HepG2 (cell line): ENCODE data around the gene GNAI2. TPM values are rescaled to one million over a fixed set of nuclear protein-coding genes. Genes with fewer than 3 reads are reported as not detected.

Experiments used
- CBFB ChIP-seq: sonication (generic); formaldehyde crosslinking; IDR thresholded peaks from 2 replicates; pipeline ENCODE4 v1.4.0; 2020; ENCODE audit warnings: missing genetic modification reagents
- GTF3A ChIP-seq: sonication (generic); formaldehyde crosslinking; conservative IDR thresholded peaks from 2 replicates; pipeline ENCODE4 v1.4.0; 2020; ENCODE audit warnings: mild to moderate bottlenecking, missing genetic modification reagents
- ISL2 ChIP-seq: sonication (generic); formaldehyde crosslinking; IDR thresholded peaks from 2 replicates; pipeline ENCODE4 v1.5.0; 2020; ENCODE audit warnings: missing genetic modification reagents
- KDM5B ChIP-seq: sonication (generic); formaldehyde crosslinking; IDR thresholded peaks from 2 replicates; pipeline ENCODE4 v1.4.0; 2020; ENCODE audit warnings: missing genetic modification reagents, mild to moderate bottlenecking, borderline replicate concordance
- KLF9 ChIP-seq: IDR thresholded peaks from 2 replicates; pipeline ENCODE4 v1.6.1; 2016; ENCODE audit warnings: low read depth
- LCORL ChIP-seq, 2 experiments: fragments of 450-650 bp in 1 of 2; sonication (generic) in 1 of 2; formaldehyde crosslinking in 1 of 2; IDR thresholded peaks; 2 replicates each; pipeline versions ENCODE4 v1.5.0 to v1.6.1; 2017 to 2020; ENCODE audit warnings: antibody characterized with exemption in 1 of 2, missing genetic modification reagents in 1 of 2
- ONECUT2 ChIP-seq: sonication (generic); formaldehyde crosslinking; IDR thresholded peaks from 2 replicates; pipeline ENCODE4 v1.4.0; 2020; ENCODE audit warnings: missing genetic modification reagents
- PAF1 ChIP-seq: IDR thresholded peaks from 2 replicates; pipeline ENCODE4 v1.6.1; 2016; ENCODE audit warnings: missing genetic modification reagents, missing compliant biosample characterization
- RCOR2 ChIP-seq: IDR thresholded peaks from 2 replicates; pipeline ENCODE4 v1.6.1; 2016; ENCODE audit warnings: missing biosample characterization, missing genetic modification reagents
- RXRA ChIP-seq: sonication (generic); formaldehyde crosslinking; IDR thresholded peaks from 2 replicates; pipeline ENCODE4 v1.5.1; 2020; ENCODE audit warnings: missing genetic modification reagents
- SALL1 ChIP-seq: sonication (generic); formaldehyde crosslinking; IDR thresholded peaks from 2 replicates; pipeline ENCODE4 v1.8.0; 2022; ENCODE audit warnings: mild to moderate bottlenecking, missing genetic modification reagents
- SMARCC2 ChIP-seq: fragments of 450-650 bp; IDR thresholded peaks from 2 replicates; pipeline ENCODE4 v1.6.1; 2017; ENCODE audit warnings: antibody characterized with exemption, mild to moderate bottlenecking
- SMARCE1 ChIP-seq: fragments of 450-650 bp; IDR thresholded peaks from 2 replicates; pipeline ENCODE4 v1.6.1; 2017; ENCODE audit warnings: borderline replicate concordance
- SRSF1 ChIP-seq: fragments of 200-400 bp; formaldehyde crosslinking; optimal IDR thresholded peaks from 2 replicates; pipeline ENCODE3; 2017; ENCODE audit warnings: mild to moderate bottlenecking, low read depth, low read length, moderate library complexity
- TMF1 ChIP-seq: sonication (generic); formaldehyde crosslinking; IDR thresholded peaks from 2 replicates; pipeline ENCODE4 v1.8.1; 2022; ENCODE audit warnings: low read depth, missing genetic modification reagents
- ZBTB26 ChIP-seq: IDR thresholded peaks from 2 replicates; pipeline ENCODE4 v1.6.1; 2016; ENCODE audit warnings: missing compliant biosample characterization, missing genetic modification reagents, borderline replicate concordance
- ZBTB7B ChIP-seq: sonication (generic); formaldehyde crosslinking; IDR thresholded peaks from 2 replicates; pipeline ENCODE4 v1.4.0; 2020; ENCODE audit warnings: missing genetic modification reagents
- ZNF12 ChIP-seq: sonication (generic); formaldehyde crosslinking; IDR thresholded peaks from 2 replicates; pipeline ENCODE4 v1.5.0; 2020; ENCODE audit warnings: missing genetic modification reagents
- ZNF326 ChIP-seq: sonication (generic); formaldehyde crosslinking; IDR thresholded peaks from 2 replicates; pipeline ENCODE4 v1.4.0; 2020; ENCODE audit warnings: missing genetic modification reagents, borderline replicate concordance
- ZNF441 ChIP-seq: sonication (generic); formaldehyde crosslinking; IDR thresholded peaks from 2 replicates; pipeline ENCODE4 v1.7.0; 2021; ENCODE audit warnings: missing genetic modification reagents, borderline replicate concordance
- ZNF556 ChIP-seq: sonication (generic); formaldehyde crosslinking; IDR thresholded peaks from 2 replicates; pipeline ENCODE4 v1.4.0; 2020; ENCODE audit warnings: mild to moderate bottlenecking, missing genetic modification reagents, borderline replicate concordance
- ZNF580 ChIP-seq: IDR thresholded peaks from 2 replicates; pipeline ENCODE4 v1.6.1; 2016; ENCODE audit warnings: low read depth, borderline replicate concordance
- ZNF615 ChIP-seq: sonication (generic); formaldehyde crosslinking; IDR thresholded peaks from 2 replicates; pipeline ENCODE4 v1.5.0; 2020; ENCODE audit warnings: mild to moderate bottlenecking, missing genetic modification reagents, borderline replicate concordance
- ZNF644 ChIP-seq: IDR thresholded peaks from 2 replicates; pipeline ENCODE4 v1.6.1; 2016; ENCODE audit warnings: low read depth
- ZNF761 ChIP-seq: sonication (generic); formaldehyde crosslinking; conservative IDR thresholded peaks from 2 replicates; pipeline ENCODE4 v1.4.0; 2020; ENCODE audit warnings: mild to moderate bottlenecking, missing genetic modification reagents
- ZSCAN25 ChIP-seq: sonication (generic); formaldehyde crosslinking; IDR thresholded peaks from 2 replicates; pipeline ENCODE4 v1.8.0; 2022; ENCODE audit warnings: mild to moderate bottlenecking, missing genetic modification reagents
- ZSCAN30 ChIP-seq: sonication (generic); formaldehyde crosslinking; IDR thresholded peaks from 2 replicates; pipeline ENCODE4 v1.5.0; 2020; ENCODE audit warnings: mild to moderate bottlenecking, missing genetic modification reagents
- ZSCAN9 ChIP-seq: IDR thresholded peaks from 2 replicates; pipeline ENCODE4 v1.6.1; 2016; ENCODE audit warnings: borderline replicate concordance
- polyA plus RNA-seq, 8 experiments: library from polyadenylated mRNA; depleted of rRNA in 3 of 8; stranded (reverse) in 7 of 8; unstranded in 1 of 8; fragments of >200 nt; fragmentation: Illumina TruSeq in 4 of 8; extraction: Trizol in 4 of 8; gene quantifications; 2 replicates each; pipeline versions ENCODE4 v1.2.1 to v1.2.3, GENCODE V29; 2011 to 2016; ENCODE audit warnings: low read depth in 4 of 8, missing spikeins in 1 of 8, mixed read lengths in 1 of 8; ENCODE audit not compliant: insufficient read depth in 1 of 8
- total RNA-seq, 5 experiments: library from RNA; depleted of rRNA; stranded (reverse); fragments of >200 nt; fragmentation: Illumina TruSeq; extraction: Trizol; gene quantifications; 2 replicates each; pipeline ENCODE4 v1.2.3, GENCODE V29; 2016; ENCODE audit warnings: low read depth in 1 of 5
- TF ChIP-seq, protein P1 (sequence below): fragments of 450-650 bp; IDR thresholded peaks from 2 replicates; pipeline ENCODE4 v1.6.1; 2017
- TF ChIP-seq, protein P2 (sequence below): sonication (generic); formaldehyde crosslinking; IDR thresholded peaks from 2 replicates; pipeline ENCODE4 v1.4.0; 2020; ENCODE audit warnings: missing genetic modification reagents, low read depth, mild to moderate bottlenecking, borderline replicate concordance

The GNAI2 gene
- total and polyA plus RNA-seq, 2 of the 13 experiments (the other 11 are each of a cell fraction or from before 2014, with no cell fraction given) = 51.1 to 66.2 TPM

- TF ChIP-seq ZBTB26 (CRISPR knock-in tag) (peak; percentile 20; the same call in 1 of the 2 replicates), KDM5B (CRISPR knock-in tag) (peak; percentile 22; the same call in 1 of the 2 replicates), ZNF556 (CRISPR knock-in tag) (no peak), ZNF644 (CRISPR knock-in tag) (peak; percentile 23; the same call in 1 of the 2 replicates), ZSCAN30 (no peak), RCOR2 (0 out of 2 replicates have a peak, but pooled peaks have one; percentile 26), LCORL (IDR thresholded peaks at IDR 0.05) (no peak), LCORL (CRISPR knock-in tag; IDR thresholded peaks at IDR 0.05) (peak; percentile 39; the same call in 1 of the 2 replicates), SALL1 (CRISPR knock-in tag) (no peak; the same call in none of the 2 replicates), SMARCE1 (no peak), ZSCAN9 (CRISPR knock-in tag) (no peak; the same call in 1 of the 2 replicates), ONECUT2 (CRISPR knock-in tag) (0 out of 2 replicates have a peak, but pooled peaks have one; percentile 10), TMF1 (CRISPR knock-in tag) (no peak), RXRA (CRISPR knock-in tag) (no peak), SMARCC2 (no peak), GTF3A (no peak), ZNF441 (no peak), PAF1 (CRISPR knock-in tag) (no peak), ZNF761 (CRISPR knock-in tag) (no peak), ZNF12 (CRISPR knock-in tag) (no peak), KLF9 (no peak), ZNF580 (CRISPR knock-in tag) (peak; percentile 65; the same call in 1 of the 2 replicates), CBFB (CRISPR knock-in tag) (no peak), ZSCAN25 (CRISPR knock-in tag) (no peak), ZNF326 (CRISPR knock-in tag) (no peak), SRSF1 (no peak), ISL2 (0 out of 2 replicates have a peak, but pooled peaks have one; percentile 18), ZBTB7B (CRISPR knock-in tag) (peak; percentile 71; the same call in 1 of the 2 replicates), ZNF615 (CRISPR knock-in tag) (no peak)
- TF ChIP-seq, protein P1, sequence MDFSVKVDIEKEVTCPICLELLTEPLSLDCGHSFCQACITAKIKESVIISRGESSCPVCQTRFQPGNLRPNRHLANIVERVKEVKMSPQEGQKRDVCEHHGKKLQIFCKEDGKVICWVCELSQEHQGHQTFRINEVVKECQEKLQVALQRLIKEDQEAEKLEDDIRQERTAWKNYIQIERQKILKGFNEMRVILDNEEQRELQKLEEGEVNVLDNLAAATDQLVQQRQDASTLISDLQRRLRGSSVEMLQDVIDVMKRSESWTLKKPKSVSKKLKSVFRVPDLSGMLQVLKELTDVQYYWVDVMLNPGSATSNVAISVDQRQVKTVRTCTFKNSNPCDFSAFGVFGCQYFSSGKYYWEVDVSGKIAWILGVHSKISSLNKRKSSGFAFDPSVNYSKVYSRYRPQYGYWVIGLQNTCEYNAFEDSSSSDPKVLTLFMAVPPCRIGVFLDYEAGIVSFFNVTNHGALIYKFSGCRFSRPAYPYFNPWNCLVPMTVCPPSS = no peak
- TF ChIP-seq, protein P2, sequence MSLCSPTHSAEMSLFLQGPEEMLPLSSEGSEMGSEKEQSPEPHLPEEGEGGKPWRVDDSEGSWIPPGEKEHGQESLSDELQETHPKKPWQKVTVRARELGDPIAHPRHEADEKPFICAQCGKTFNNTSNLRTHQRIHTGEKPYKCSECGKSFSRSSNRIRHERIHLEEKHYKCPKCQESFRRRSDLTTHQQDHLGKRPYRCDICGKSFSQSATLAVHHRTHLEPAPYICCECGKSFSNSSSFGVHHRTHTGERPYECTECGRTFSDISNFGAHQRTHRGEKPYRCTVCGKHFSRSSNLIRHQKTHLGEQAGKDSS (CRISPR knock-in tag) = peak; percentile 70; the same call in 1 of the 2 replicates
Observed at GRCh38 chr3:50201573-50202315, 34.3 kb upstream of the GNAI2 start (continued).
